Body of pancreas (tissue), 4 donors: ENCODE measurements around the gene PMEL.

ENCODE experiments used
- POLR2A ChIP-seq, 3 donors: fragments of 450-650 bp; IDR thresholded peaks; one replicate each; pipeline ENCODE4 v1.6.1; 2016; ENCODE audit warnings: antibody characterized with exemption in 3 of 3, mild to moderate bottlenecking in 2 of 3
- TF ChIP-seq, protein P1 (sequence below), 7 experiments: fragments of 450-650 bp in 4 of 7; fragments of 200-600 bp in 3 of 7; sonication (generic) in 3 of 7; IDR thresholded peaks; one replicate each; pipeline ENCODE4 v1.5.1; 2016 to 2019; ENCODE audit warnings: antibody characterized with exemption in 7 of 7

DNA sequence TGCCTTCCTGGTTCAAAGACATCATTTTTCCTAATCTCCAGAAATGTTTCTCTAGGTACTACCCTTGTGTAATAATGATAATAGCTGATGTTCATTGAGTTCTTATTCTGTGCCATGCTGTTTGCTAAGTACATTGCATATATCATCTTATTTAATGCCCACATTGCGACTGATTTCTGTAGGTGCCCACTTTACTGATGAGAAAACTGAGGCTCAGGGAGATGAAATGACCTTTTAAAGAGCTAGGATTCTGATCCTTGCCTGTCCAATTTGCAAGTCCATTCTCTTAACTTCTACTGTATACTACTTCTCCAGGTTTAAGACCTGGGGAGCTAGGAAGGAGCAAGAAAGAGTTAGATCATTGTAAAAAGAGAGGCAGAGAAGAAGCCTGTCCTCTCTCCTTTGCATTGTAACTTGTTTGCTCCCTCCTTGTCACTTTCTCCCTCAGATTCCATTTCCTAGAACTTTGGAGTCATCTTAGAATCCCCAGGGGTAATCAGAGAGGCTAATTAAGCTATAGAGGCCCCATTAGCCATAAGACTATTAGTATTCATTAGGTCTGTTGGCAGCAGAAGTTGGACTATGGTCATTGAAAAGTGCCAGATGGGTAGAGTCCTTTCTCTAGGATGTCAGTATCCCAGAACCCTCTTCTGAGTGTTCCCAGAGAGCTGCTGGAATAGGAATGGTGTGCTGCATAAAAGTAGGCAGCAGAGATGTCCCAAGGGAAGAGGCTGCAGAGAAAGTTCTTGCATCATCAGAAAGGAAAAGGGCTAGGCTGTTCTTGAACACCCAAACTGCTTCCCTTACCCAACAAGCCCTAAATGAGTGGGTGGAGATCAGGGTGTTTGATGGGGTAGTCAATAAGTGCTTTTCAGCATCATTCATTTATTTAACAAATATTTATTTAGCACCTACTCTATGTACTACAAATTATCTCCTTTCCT, 31.8 kb downstream of the PMEL start:
- TF ChIP-seq, protein P1, sequence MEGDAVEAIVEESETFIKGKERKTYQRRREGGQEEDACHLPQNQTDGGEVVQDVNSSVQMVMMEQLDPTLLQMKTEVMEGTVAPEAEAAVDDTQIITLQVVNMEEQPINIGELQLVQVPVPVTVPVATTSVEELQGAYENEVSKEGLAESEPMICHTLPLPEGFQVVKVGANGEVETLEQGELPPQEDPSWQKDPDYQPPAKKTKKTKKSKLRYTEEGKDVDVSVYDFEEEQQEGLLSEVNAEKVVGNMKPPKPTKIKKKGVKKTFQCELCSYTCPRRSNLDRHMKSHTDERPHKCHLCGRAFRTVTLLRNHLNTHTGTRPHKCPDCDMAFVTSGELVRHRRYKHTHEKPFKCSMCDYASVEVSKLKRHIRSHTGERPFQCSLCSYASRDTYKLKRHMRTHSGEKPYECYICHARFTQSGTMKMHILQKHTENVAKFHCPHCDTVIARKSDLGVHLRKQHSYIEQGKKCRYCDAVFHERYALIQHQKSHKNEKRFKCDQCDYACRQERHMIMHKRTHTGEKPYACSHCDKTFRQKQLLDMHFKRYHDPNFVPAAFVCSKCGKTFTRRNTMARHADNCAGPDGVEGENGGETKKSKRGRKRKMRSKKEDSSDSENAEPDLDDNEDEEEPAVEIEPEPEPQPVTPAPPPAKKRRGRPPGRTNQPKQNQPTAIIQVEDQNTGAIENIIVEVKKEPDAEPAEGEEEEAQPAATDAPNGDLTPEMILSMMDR (IDR thresholded peaks at IDR 0.05), result no peak
- TF ChIP-seq POLR2A (IDR thresholded peaks at IDR 0.05), result no peak
